ENCODE results near the gene MAPKAPK3.

DNA sequence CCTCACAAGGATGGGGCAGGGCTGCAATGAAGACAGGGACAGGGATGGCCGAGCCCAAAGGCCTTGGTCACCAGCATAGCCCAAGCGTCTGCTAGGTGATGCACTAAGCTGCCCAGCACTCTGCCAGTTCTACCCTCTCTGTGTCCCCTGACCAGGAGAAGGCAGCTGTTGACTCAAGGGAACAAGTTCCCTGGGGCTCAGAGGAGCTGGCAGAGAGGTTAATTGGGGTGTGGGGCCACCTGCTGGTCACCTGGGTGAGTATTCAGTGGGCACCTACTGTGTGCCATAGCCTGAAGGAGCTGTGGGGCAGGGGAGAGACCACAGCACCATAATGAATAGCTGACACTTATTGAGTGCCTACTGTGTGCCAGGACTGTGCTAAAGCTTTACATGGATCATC, 35.8 kb downstream of the MAPKAPK3 start:
- TF ChIP-seq, protein P1, sequence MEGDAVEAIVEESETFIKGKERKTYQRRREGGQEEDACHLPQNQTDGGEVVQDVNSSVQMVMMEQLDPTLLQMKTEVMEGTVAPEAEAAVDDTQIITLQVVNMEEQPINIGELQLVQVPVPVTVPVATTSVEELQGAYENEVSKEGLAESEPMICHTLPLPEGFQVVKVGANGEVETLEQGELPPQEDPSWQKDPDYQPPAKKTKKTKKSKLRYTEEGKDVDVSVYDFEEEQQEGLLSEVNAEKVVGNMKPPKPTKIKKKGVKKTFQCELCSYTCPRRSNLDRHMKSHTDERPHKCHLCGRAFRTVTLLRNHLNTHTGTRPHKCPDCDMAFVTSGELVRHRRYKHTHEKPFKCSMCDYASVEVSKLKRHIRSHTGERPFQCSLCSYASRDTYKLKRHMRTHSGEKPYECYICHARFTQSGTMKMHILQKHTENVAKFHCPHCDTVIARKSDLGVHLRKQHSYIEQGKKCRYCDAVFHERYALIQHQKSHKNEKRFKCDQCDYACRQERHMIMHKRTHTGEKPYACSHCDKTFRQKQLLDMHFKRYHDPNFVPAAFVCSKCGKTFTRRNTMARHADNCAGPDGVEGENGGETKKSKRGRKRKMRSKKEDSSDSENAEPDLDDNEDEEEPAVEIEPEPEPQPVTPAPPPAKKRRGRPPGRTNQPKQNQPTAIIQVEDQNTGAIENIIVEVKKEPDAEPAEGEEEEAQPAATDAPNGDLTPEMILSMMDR (conservative IDR thresholded peaks at IDR 0.05; ENCODE audit: low read depth, low read length) = peak; percentile 37; the same call in 1 of the 2 replicates
- TF ChIP-seq POLR2A (IDR thresholded peaks at IDR 0.05; ENCODE audit: low read depth, low read length) (no peak), FOS (IDR thresholded peaks at IDR 0.05; ENCODE audit: low read depth, low read length) (no peak), RCOR1 (IDR thresholded peaks at IDR 0.05; ENCODE audit: insufficient replicate concordance, low read length) (no peak)

Measured in IMR-90 (cell line).